Measurements from ENCODE around the gene B4GALT6.

The B4GALT6 gene

GRCh38 chr18:31591113-31591512 is 93.3 kb downstream of the B4GALT6 start:
- no peak for DNase-seq

- DNase-seq = no peak
These were observed 93.8 kb downstream of the B4GALT6 start for GRCh38 chr18:31590570-31590969.

- no peak for DNase-seq
These were observed 96.9 kb downstream of the B4GALT6 start for GRCh38 chr18:31587529-31587928.

- no peak for DNase-seq
These were observed 97.8 kb downstream of the B4GALT6 start for GRCh38 chr18:31586616-31587015.

GRCh38 chr18:31585991-31586390 is 98.4 kb downstream of the B4GALT6 start:
- DNase-seq = no peak

GRCh38 chr18:31583185-31583854 is 101.1 kb downstream of the B4GALT6 start:
- DNase-seq = no peak

GRCh38 chr18:31581498-31582197 is 102.7 kb downstream of the B4GALT6 start:
- no peak for DNase-seq

- DNase-seq = no peak
These were observed 105.0 kb downstream of the B4GALT6 start for GRCh38 chr18:31579375-31579774.

GRCh38 chr18:31578126-31578525 is 106.3 kb downstream of the B4GALT6 start:
- no peak for DNase-seq

GRCh38 chr18:31577195-31577594 is 107.2 kb downstream of the B4GALT6 start:
- no peak for DNase-seq

GRCh38 chr18:31576670-31577069 is 107.7 kb downstream of the B4GALT6 start:
- DNase-seq = no peak

- DNase-seq = no peak
These were observed 108.7 kb downstream of the B4GALT6 start for GRCh38 chr18:31575515-31576257.

- no peak for DNase-seq
These were observed 110.0 kb downstream of the B4GALT6 start for GRCh38 chr18:31574359-31574758.
